ENCODE data around the gene TSGA10IP. TPM values are rescaled to one million over a fixed set of nuclear protein-coding genes. Genes with fewer than 3 reads are reported as not detected.

TSGA10IP gene
- total and polyA plus RNA-seq, 2 experiments from 2014 or later, result 1.6 to 2.0 TPM

DNA sequence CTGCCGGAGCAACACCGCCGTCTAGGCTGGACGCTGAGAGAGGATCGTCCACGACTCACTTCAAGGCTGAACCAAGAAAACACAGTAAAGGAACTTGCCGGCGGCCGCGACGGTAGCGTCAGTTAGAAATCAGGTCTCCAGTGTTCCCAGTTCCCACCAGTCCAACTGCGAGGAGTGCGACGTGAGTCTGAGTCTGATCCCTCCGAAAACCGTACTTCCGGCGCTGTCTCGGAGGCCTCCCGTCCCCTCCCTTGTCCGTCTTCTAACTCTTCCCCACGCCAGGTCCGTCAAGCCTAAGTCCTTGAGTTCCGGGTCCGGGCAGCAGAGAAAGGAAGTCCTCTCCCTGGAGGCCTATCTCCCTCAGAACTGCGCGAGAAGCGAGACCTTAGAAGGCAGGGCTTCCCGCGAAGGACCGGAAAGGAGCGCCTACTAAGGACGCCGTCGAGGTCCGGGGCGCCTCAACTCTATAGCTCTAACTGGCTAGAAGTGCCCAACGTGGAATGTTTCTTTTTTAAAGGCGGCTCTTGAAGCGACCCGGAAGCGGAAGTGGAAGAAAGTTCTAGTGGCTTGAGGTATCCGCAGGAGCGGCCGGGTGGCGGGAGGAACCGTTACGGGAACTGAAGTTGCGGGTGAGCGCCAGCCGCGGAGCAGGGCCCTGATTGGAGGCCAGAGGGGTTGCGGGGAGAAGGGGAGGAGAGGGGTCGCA, 56.8 kb downstream of the TSGA10IP start, which contains the start of the genes BANF1 and EIF1AD:
Gene BANF1, plus strand, starts transcription at position 562 of the 706 bp plus-strand sequence. CDS start 748 bp downstream, outside the sequence.
Gene EIF1AD, minus strand, starts transcription at position 216 of the 706 bp plus-strand sequence. CDS start 1,768 bp downstream, outside the sequence.
- Histone ChIP-seq H3K27me3 (ENCODE audit: insufficient read depth) (no peaks in the 10 kb centered on the region), H3K9me2 (ENCODE audit: insufficient read depth) (no peaks in the 10 kb centered on the region), H3K4me1 (ENCODE audit: insufficient read depth) (peaks cover 16% of the 10 kb centered on the region; the same call in 1 of the 2 replicates), H3K4me2 (peak within 1 kb of the TSS; percentile 93), H3K27ac (ENCODE audit: low read depth) (peak within 1 kb of the TSS; percentile 99), H3F3A (replicated peaks; ENCODE audit: low read depth) (peaks cover 18% of the 10 kb centered on the region; the same call in 1 of the 2 replicates), H4K20me1 (replicated peaks; ENCODE audit: insufficient read depth) (peaks cover 7% of the 10 kb centered on the region; the same call in 1 of the 2 replicates), H2AFZ (peak within 1 kb of the TSS; percentile 89), H3K79me2 (replicated peaks; ENCODE audit: insufficient read depth) (peaks cover 39% of the 10 kb centered on the region), H3K36me3 (ENCODE audit: insufficient read depth) (peaks cover 24% of the 10 kb centered on the region), H3K4me3 (peak within 1 kb of the TSS; percentile 97)
- H3K27me3 Mint-ChIP-seq (ENCODE audit: insufficient read depth, low read depth, poor library complexity), result peaks cover 14% of the 10 kb centered on the region
- H3K4me1 Mint-ChIP-seq, result peaks cover 17% of the 10 kb centered on the region
- ATAC-seq, result peak; percentile 91
- H3K27ac Mint-ChIP-seq, result peak within 1 kb of the TSS; percentile 99
- peak; percentile 98 for DNase-seq (ENCODE audit: low spot score)
- peak within 1 kb of the TSS; percentile 100 for H3K4me3 Mint-ChIP-seq
- TF ChIP-seq, protein P1, sequence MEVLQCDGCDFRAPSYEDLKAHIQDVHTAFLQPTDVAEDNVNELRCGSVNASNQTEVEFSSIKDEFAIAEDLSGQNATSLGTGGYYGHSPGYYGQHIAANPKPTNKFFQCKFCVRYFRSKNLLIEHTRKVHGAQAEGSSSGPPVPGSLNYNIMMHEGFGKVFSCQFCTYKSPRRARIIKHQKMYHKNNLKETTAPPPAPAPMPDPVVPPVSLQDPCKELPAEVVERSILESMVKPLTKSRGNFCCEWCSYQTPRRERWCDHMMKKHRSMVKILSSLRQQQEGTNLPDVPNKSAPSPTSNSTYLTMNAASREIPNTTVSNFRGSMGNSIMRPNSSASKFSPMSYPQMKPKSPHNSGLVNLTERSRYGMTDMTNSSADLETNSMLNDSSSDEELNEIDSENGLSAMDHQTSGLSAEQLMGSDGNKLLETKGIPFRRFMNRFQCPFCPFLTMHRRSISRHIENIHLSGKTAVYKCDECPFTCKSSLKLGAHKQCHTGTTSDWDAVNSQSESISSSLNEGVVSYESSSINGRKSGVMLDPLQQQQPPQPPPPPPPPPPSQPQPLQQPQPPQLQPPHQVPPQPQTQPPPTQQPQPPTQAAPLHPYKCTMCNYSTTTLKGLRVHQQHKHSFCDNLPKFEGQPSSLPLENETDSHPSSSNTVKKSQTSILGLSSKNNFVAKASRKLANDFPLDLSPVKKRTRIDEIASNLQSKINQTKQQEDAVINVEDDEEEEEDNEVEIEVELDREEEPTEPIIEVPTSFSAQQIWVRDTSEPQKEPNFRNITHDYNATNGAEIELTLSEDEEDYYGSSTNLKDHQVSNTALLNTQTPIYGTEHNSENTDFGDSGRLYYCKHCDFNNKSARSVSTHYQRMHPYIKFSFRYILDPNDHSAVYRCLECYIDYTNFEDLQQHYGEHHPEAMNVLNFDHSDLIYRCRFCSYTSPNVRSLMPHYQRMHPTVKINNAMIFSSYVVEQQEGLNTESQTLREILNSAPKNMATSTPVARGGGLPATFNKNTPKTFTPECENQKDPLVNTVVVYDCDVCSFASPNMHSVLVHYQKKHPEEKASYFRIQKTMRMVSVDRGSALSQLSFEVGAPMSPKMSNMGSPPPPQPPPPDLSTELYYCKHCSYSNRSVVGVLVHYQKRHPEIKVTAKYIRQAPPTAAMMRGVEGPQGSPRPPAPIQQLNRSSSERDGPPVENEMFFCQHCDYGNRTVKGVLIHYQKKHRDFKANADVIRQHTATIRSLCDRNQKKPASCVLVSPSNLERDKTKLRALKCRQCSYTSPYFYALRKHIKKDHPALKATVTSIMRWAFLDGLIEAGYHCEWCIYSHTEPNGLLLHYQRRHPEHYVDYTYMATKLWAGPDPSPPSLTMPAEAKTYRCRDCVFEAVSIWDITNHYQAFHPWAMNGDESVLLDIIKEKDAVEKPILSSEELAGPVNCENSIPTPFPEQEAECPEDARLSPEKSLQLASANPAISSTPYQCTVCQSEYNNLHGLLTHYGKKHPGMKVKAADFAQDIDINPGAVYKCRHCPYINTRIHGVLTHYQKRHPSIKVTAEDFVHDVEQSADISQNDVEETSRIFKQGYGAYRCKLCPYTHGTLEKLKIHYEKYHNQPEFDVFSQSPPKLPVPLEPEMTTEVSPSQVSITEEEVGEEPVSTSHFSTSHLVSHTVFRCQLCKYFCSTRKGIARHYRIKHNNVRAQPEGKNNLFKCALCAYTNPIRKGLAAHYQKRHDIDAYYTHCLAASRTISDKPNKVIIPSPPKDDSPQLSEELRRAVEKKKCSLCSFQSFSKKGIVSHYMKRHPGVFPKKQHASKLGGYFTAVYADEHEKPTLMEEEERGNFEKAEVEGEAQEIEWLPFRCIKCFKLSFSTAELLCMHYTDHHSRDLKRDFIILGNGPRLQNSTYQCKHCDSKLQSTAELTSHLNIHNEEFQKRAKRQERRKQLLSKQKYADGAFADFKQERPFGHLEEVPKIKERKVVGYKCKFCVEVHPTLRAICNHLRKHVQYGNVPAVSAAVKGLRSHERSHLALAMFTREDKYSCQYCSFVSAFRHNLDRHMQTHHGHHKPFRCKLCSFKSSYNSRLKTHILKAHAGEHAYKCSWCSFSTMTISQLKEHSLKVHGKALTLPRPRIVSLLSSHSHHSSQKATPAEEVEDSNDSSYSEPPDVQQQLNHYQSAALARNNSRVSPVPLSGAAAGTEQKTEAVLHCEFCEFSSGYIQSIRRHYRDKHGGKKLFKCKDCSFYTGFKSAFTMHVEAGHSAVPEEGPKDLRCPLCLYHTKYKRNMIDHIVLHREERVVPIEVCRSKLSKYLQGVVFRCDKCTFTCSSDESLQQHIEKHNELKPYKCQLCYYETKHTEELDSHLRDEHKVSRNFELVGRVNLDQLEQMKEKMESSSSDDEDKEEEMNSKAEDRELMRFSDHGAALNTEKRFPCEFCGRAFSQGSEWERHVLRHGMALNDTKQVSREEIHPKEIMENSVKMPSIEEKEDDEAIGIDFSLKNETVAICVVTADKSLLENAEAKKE (CRISPR knock-in tag; IDR thresholded peaks at IDR 0.05), result no peak
- TF ChIP-seq, protein P2, sequence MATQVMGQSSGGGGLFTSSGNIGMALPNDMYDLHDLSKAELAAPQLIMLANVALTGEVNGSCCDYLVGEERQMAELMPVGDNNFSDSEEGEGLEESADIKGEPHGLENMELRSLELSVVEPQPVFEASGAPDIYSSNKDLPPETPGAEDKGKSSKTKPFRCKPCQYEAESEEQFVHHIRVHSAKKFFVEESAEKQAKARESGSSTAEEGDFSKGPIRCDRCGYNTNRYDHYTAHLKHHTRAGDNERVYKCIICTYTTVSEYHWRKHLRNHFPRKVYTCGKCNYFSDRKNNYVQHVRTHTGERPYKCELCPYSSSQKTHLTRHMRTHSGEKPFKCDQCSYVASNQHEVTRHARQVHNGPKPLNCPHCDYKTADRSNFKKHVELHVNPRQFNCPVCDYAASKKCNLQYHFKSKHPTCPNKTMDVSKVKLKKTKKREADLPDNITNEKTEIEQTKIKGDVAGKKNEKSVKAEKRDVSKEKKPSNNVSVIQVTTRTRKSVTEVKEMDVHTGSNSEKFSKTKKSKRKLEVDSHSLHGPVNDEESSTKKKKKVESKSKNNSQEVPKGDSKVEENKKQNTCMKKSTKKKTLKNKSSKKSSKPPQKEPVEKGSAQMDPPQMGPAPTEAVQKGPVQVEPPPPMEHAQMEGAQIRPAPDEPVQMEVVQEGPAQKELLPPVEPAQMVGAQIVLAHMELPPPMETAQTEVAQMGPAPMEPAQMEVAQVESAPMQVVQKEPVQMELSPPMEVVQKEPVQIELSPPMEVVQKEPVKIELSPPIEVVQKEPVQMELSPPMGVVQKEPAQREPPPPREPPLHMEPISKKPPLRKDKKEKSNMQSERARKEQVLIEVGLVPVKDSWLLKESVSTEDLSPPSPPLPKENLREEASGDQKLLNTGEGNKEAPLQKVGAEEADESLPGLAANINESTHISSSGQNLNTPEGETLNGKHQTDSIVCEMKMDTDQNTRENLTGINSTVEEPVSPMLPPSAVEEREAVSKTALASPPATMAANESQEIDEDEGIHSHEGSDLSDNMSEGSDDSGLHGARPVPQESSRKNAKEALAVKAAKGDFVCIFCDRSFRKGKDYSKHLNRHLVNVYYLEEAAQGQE (IDR thresholded peaks at IDR 0.05; ENCODE audit: unreplicated experiment), result no peak
- TF ChIP-seq STAT1 (IDR thresholded peaks at IDR 0.05; ENCODE audit: unreplicated experiment) (no peak), NANOG (IDR thresholded peaks at IDR 0.05; ENCODE audit: borderline replicate concordance) (no peak), EZH2 (IDR thresholded peaks at IDR 0.05; ENCODE audit: low read depth, unreplicated experiment) (no peak), EZH2phosphoT487 (IDR thresholded peaks at IDR 0.05; ENCODE audit: unreplicated experiment) (no peak), CREB1 (CRISPR knock-in tag; IDR thresholded peaks at IDR 0.05; ENCODE audit: low read depth) (peak; percentile 78), POLR2AphosphoS5 (IDR thresholded peaks at IDR 0.05; ENCODE audit: low read depth) (peak; percentile 81), ZNF331 (CRISPR knock-in tag; IDR thresholded peaks at IDR 0.05; ENCODE audit: low read depth) (no peak), JUNB (IDR thresholded peaks at IDR 0.05; ENCODE audit: unreplicated experiment) (no peak), ZNF114 (CRISPR knock-in tag; IDR thresholded peaks at IDR 0.05) (peak; percentile 92)
- TF ChIP-seq, protein P3, sequence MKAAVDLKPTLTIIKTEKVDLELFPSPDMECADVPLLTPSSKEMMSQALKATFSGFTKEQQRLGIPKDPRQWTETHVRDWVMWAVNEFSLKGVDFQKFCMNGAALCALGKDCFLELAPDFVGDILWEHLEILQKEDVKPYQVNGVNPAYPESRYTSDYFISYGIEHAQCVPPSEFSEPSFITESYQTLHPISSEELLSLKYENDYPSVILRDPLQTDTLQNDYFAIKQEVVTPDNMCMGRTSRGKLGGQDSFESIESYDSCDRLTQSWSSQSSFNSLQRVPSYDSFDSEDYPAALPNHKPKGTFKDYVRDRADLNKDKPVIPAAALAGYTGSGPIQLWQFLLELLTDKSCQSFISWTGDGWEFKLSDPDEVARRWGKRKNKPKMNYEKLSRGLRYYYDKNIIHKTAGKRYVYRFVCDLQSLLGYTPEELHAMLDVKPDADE (IDR thresholded peaks at IDR 0.05), result peak; percentile 87
- TF ChIP-seq, protein P4, sequence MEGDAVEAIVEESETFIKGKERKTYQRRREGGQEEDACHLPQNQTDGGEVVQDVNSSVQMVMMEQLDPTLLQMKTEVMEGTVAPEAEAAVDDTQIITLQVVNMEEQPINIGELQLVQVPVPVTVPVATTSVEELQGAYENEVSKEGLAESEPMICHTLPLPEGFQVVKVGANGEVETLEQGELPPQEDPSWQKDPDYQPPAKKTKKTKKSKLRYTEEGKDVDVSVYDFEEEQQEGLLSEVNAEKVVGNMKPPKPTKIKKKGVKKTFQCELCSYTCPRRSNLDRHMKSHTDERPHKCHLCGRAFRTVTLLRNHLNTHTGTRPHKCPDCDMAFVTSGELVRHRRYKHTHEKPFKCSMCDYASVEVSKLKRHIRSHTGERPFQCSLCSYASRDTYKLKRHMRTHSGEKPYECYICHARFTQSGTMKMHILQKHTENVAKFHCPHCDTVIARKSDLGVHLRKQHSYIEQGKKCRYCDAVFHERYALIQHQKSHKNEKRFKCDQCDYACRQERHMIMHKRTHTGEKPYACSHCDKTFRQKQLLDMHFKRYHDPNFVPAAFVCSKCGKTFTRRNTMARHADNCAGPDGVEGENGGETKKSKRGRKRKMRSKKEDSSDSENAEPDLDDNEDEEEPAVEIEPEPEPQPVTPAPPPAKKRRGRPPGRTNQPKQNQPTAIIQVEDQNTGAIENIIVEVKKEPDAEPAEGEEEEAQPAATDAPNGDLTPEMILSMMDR (conservative IDR thresholded peaks at IDR 0.05; ENCODE audit: low read depth in 2 of 2), result no peak
- no peaks in the 10 kb centered on the region for H3K9me3 Mint-ChIP-seq
- H3K36me3 Mint-ChIP-seq (ENCODE audit: low read depth), result peaks cover 73% of the 10 kb centered on the region
